GM12873 (cell line): ENCODE data around the gene SMIM12.

Source experiments
- CTCF ChIP-seq: IDR thresholded peaks from 2 replicates; pipeline ENCODE4 v1.5.1; 2012; ENCODE audit warnings: low read depth, mild to moderate bottlenecking, moderate library complexity, low read length, control low read depth; ENCODE audit not compliant: insufficient read depth; ENCODE audit errors: missing control alignments

SMIM12 gene

GRCh38 chr1:34851431-34852105 is 8.0 kb downstream of the SMIM12 start:
- TF ChIP-seq CTCF: no peak

DNA sequence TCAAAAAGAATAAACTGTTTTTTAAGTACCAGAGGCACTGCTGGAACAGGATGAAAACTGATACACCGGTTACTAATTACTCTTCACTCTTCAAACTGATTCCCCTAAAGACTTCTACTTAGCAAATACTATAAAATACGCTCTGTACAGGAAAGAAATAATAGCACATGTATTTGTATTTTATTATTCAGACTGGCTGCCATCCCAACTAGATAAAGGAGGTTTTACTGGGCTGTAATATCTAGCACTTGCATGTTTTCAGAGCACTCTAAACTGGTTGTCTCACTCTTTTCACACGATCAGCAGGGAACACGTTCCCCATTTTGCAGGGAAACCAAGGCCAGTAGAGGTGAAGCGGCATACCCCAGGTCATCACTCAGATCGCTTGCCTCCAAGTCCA is 9.2 kb downstream of the SMIM12 start:
- no peak for TF ChIP-seq CTCF

GRCh38 chr1:34847094-34847493 is 12.5 kb downstream of the SMIM12 start:
- no peak for TF ChIP-seq CTCF

- no peak for TF ChIP-seq CTCF
Measured at GRCh38 chr1:34846265-34846664, 13.3 kb downstream of the SMIM12 start.

GRCh38 chr1:34845131-34845901 is 14.2 kb downstream of the SMIM12 start:
- no peak for TF ChIP-seq CTCF

GRCh38 chr1:34844252-34844634 is 15.3 kb downstream of the SMIM12 start:
- no peak for TF ChIP-seq CTCF

GRCh38 chr1:34843392-34844251 is 15.9 kb downstream of the SMIM12 start:
- TF ChIP-seq CTCF: no peak
